ENCODE results near the gene BLTP3A. TPM values are rescaled to one million over a fixed set of nuclear protein-coding genes. Genes with fewer than 3 reads are reported as not detected.
A peak's percentile ranks its signal among the peaks of the same experiment; 100 is the strongest.

The BLTP3A gene
- total and polyA plus RNA-seq, 2 of the 13 experiments (the other 11 are each of a cell fraction or from before 2014, with no cell fraction given), result 22.1 to 24.0 TPM

DNA sequence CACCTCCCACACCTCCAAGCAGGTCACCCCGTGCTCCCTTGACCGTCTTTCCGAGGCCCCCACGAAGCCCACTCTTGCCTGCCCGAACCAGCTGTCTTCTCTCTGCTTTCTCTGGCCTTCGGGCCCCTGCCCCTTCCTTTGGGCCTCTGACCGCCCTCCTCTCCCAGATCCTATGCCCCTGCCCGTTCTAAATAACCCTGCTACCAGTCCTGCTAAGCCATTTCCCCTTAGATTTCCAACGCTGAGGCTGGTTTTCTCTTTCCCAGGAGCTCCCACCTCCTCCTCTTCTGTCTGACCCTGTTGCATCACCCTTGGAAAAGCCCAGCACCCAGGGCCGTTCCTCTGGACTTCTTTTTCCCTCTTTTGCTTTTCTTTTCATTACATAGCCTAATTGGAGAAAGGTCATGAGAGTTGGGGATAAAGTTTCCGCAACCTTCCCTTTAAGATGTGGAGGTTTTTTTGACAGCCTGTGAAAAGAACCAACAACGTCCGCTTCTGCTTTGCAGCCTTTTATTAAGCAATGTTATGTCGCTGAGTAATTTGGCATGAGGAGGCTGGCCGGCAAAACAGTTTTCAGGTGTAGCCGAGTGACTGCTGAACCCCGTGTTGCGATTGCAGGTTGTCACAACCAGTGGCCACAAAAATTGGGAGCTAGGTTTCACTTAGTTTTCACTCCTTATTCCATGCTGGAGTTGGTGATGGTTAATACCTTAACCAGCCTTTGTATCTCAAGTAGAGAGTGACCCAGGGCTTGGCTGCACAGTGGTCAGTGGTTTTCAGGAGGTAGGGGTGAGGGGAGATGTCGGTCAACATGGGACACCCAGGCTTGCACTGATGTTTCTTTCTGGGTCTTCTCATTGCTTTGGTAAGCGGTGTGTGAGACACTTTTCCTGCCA is 970 bp downstream of the BLTP3A start (continued):
- peak; percentile 29 for TF ChIP-seq SALL1 (CRISPR knock-in tag; IDR thresholded peaks at IDR 0.05)
- TF ChIP-seq, protein P1, sequence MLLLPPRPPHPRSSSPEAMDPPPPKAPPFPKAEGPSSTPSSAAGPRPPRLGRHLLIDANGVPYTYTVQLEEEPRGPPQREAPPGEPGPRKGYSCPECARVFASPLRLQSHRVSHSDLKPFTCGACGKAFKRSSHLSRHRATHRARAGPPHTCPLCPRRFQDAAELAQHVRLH (CRISPR knock-in tag; IDR thresholded peaks at IDR 0.05; ENCODE audit: borderline replicate concordance, low read depth), result 0 out of 2 replicates have a peak, but pooled peaks have one; percentile 6
- TF ChIP-seq NCOA5 (CRISPR knock-in tag; IDR thresholded peaks at IDR 0.05), result no peak
- TF ChIP-seq, protein P2, sequence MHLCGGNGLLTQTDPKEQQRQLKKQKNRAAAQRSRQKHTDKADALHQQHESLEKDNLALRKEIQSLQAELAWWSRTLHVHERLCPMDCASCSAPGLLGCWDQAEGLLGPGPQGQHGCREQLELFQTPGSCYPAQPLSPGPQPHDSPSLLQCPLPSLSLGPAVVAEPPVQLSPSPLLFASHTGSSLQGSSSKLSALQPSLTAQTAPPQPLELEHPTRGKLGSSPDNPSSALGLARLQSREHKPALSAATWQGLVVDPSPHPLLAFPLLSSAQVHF (CRISPR knock-in tag; IDR thresholded peaks at IDR 0.05), result no peak
- TF ChIP-seq CEBPB (IDR thresholded peaks at IDR 0.05; ENCODE audit: borderline replicate concordance, low read depth, low read length), result peak; percentile 84
- no peak for TF ChIP-seq MAFG (CRISPR knock-in tag; IDR thresholded peaks at IDR 0.05)
- TF ChIP-seq ZNF790 (CRISPR knock-in tag; IDR thresholded peaks at IDR 0.05; ENCODE audit: borderline replicate concordance), result 0 out of 2 replicates have a peak, but pooled peaks have one; percentile 13
- no peak for TF ChIP-seq ZNF552 (CRISPR knock-in tag; IDR thresholded peaks at IDR 0.05; ENCODE audit: borderline replicate concordance)
- TF ChIP-seq, protein P3, sequence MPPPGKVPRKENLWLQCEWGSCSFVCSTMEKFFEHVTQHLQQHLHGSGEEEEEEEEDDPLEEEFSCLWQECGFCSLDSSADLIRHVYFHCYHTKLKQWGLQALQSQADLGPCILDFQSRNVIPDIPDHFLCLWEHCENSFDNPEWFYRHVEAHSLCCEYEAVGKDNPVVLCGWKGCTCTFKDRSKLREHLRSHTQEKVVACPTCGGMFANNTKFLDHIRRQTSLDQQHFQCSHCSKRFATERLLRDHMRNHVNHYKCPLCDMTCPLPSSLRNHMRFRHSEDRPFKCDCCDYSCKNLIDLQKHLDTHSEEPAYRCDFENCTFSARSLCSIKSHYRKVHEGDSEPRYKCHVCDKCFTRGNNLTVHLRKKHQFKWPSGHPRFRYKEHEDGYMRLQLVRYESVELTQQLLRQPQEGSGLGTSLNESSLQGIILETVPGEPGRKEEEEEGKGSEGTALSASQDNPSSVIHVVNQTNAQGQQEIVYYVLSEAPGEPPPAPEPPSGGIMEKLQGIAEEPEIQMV (CRISPR knock-in tag; IDR thresholded peaks at IDR 0.05; ENCODE audit: low read depth), result peak; percentile 59
- TF ChIP-seq SMAD9 (CRISPR knock-in tag; IDR thresholded peaks at IDR 0.05), result 0 out of 2 replicates have a peak, but pooled peaks have one; percentile 25
- TF ChIP-seq, protein P4, sequence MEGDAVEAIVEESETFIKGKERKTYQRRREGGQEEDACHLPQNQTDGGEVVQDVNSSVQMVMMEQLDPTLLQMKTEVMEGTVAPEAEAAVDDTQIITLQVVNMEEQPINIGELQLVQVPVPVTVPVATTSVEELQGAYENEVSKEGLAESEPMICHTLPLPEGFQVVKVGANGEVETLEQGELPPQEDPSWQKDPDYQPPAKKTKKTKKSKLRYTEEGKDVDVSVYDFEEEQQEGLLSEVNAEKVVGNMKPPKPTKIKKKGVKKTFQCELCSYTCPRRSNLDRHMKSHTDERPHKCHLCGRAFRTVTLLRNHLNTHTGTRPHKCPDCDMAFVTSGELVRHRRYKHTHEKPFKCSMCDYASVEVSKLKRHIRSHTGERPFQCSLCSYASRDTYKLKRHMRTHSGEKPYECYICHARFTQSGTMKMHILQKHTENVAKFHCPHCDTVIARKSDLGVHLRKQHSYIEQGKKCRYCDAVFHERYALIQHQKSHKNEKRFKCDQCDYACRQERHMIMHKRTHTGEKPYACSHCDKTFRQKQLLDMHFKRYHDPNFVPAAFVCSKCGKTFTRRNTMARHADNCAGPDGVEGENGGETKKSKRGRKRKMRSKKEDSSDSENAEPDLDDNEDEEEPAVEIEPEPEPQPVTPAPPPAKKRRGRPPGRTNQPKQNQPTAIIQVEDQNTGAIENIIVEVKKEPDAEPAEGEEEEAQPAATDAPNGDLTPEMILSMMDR (CRISPR knock-in tag; IDR thresholded peaks at IDR 0.05), result no peak
- TF ChIP-seq KLF12 (CRISPR knock-in tag; IDR thresholded peaks at IDR 0.05; ENCODE audit: borderline replicate concordance), result no peak
- TF ChIP-seq ZSCAN30 (CRISPR knock-in tag; IDR thresholded peaks at IDR 0.05), result 0 out of 2 replicates have a peak, but pooled peaks have one; percentile 12
- no peak for TF ChIP-seq RBM22 (optimal IDR thresholded peaks at IDR 0.05; ENCODE audit: low read length)
- TF ChIP-seq, protein P5, sequence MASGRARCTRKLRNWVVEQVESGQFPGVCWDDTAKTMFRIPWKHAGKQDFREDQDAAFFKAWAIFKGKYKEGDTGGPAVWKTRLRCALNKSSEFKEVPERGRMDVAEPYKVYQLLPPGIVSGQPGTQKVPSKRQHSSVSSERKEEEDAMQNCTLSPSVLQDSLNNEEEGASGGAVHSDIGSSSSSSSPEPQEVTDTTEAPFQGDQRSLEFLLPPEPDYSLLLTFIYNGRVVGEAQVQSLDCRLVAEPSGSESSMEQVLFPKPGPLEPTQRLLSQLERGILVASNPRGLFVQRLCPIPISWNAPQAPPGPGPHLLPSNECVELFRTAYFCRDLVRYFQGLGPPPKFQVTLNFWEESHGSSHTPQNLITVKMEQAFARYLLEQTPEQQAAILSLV (CRISPR knock-in tag; IDR thresholded peaks at IDR 0.05; ENCODE audit: borderline replicate concordance), result peak; percentile 25; the same call in 1 of the 2 replicates
- peak; percentile 36; the same call in 1 of the 2 replicates for TF ChIP-seq ZNF441 (CRISPR knock-in tag; IDR thresholded peaks at IDR 0.05; ENCODE audit: borderline replicate concordance)
- no peak for TF ChIP-seq ZNF496 (CRISPR knock-in tag; IDR thresholded peaks at IDR 0.05; ENCODE audit: insufficient replicate concordance)
- TF ChIP-seq, protein P6, sequence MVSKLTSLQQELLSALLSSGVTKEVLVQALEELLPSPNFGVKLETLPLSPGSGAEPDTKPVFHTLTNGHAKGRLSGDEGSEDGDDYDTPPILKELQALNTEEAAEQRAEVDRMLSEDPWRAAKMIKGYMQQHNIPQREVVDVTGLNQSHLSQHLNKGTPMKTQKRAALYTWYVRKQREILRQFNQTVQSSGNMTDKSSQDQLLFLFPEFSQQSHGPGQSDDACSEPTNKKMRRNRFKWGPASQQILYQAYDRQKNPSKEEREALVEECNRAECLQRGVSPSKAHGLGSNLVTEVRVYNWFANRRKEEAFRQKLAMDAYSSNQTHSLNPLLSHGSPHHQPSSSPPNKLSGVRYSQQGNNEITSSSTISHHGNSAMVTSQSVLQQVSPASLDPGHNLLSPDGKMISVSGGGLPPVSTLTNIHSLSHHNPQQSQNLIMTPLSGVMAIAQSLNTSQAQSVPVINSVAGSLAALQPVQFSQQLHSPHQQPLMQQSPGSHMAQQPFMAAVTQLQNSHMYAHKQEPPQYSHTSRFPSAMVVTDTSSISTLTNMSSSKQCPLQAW (CRISPR knock-in tag; IDR thresholded peaks at IDR 0.05), result no peak
- TF ChIP-seq, protein P7, sequence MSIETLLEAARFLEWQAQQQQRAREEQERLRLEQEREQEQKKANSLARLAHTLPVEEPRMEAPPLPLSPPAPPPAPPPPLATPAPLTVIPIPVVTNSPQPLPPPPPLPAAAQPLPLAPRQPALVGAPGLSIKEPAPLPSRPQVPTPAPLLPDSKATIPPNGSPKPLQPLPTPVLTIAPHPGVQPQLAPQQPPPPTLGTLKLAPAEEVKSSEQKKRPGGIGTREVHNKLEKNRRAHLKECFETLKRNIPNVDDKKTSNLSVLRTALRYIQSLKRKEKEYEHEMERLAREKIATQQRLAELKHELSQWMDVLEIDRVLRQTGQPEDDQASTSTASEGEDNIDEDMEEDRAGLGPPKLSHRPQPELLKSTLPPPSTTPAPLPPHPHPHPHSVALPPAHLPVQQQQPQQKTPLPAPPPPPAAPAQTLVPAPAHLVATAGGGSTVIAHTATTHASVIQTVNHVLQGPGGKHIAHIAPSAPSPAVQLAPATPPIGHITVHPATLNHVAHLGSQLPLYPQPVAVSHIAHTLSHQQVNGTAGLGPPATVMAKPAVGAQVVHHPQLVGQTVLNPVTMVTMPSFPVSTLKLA (IDR thresholded peaks at IDR 0.05), result no peak

Measured in HepG2 (cell line).